ENCODE data around the gene IQCB1.

Gene IQCB1

GRCh38 chr3:121821421-121822199 is 13.2 kb downstream of the IQCB1 start:
- DNase-seq, result no peak
- peak overlapping the region; percentile 82 for H3K27ac Mint-ChIP-seq
- peaks cover 94% of the 10 kb centered on the region for H3K36me3 Mint-ChIP-seq (ENCODE audit: low read depth)
- no peaks in the 10 kb centered on the region for H3K4me1 Mint-ChIP-seq
- H3K27me3 Mint-ChIP-seq (ENCODE audit: low read depth, poor library complexity), result no peaks in the 10 kb centered on the region
- H3K4me3 Mint-ChIP-seq, result no peak overlapping the region
- H3K9me3 Mint-ChIP-seq, result peaks cover 47% of the 10 kb centered on the region
- TF ChIP-seq CTCF (IDR thresholded peaks at IDR 0.05), result no peak

- no peaks in the 10 kb centered on the region for H3K27me3 Mint-ChIP-seq (ENCODE audit: low read depth, poor library complexity)
- H3K36me3 Mint-ChIP-seq (ENCODE audit: low read depth), result peaks cover 94% of the 10 kb centered on the region
- H3K4me3 Mint-ChIP-seq, result no peak overlapping the region
- H3K4me1 Mint-ChIP-seq, result no peaks in the 10 kb centered on the region
- H3K27ac Mint-ChIP-seq, result no peak overlapping the region
- H3K9me3 Mint-ChIP-seq, result peaks cover 60% of the 10 kb centered on the region
- no peak for DNase-seq
- TF ChIP-seq CTCF (IDR thresholded peaks at IDR 0.05), result no peak
Measured at GRCh38 chr3:121819236-121819635, 15.6 kb downstream of the IQCB1 start.

GRCh38 chr3:121818578-121818977 is 16.3 kb downstream of the IQCB1 start:
- H3K27ac Mint-ChIP-seq, result peak overlapping the region; percentile 31
- peaks cover 60% of the 10 kb centered on the region for H3K9me3 Mint-ChIP-seq
- TF ChIP-seq CTCF (IDR thresholded peaks at IDR 0.05), result no peak
- peaks cover 94% of the 10 kb centered on the region for H3K36me3 Mint-ChIP-seq (ENCODE audit: low read depth)
- DNase-seq, result no peak
- H3K27me3 Mint-ChIP-seq (ENCODE audit: low read depth, poor library complexity), result no peaks in the 10 kb centered on the region
- no peak overlapping the region for H3K4me3 Mint-ChIP-seq
- H3K4me1 Mint-ChIP-seq, result no peaks in the 10 kb centered on the region

GRCh38 chr3:121817753-121818152 is 17.1 kb downstream of the IQCB1 start:
- peaks cover 57% of the 10 kb centered on the region for H3K9me3 Mint-ChIP-seq
- no peak for TF ChIP-seq CTCF (IDR thresholded peaks at IDR 0.05)
- H3K36me3 Mint-ChIP-seq (ENCODE audit: low read depth), result peaks cover 94% of the 10 kb centered on the region

GRCh38 chr3:121809249-121809648 is 25.6 kb downstream of the IQCB1 start:
- Mint-ChIP-seq H3K27me3 (ENCODE audit: low read depth, poor library complexity) (peaks cover 2% of the 10 kb centered on the region), H3K4me3 (no peak overlapping the region), H3K27ac (no peak overlapping the region), H3K36me3 (ENCODE audit: low read depth) (peaks cover 48% of the 10 kb centered on the region), H3K4me1 (no peaks in the 10 kb centered on the region), H3K9me3 (peaks cover 12% of the 10 kb centered on the region)
- no peak for TF ChIP-seq CTCF (IDR thresholded peaks at IDR 0.05)
- DNase-seq, result no peak

More at GRCh38 chr3:121817753-121818152, 17.1 kb downstream of the IQCB1 start:
- H3K4me1 Mint-ChIP-seq, result no peaks in the 10 kb centered on the region
- H3K27ac Mint-ChIP-seq, result no peak overlapping the region
- H3K27me3 Mint-ChIP-seq (ENCODE audit: low read depth, poor library complexity), result no peaks in the 10 kb centered on the region
- no peak for DNase-seq
- no peak overlapping the region for H3K4me3 Mint-ChIP-seq

GRCh38 chr3:121803771-121804320 is 31.0 kb downstream of the IQCB1 start:
- Mint-ChIP-seq H3K27ac (no peak overlapping the region), H3K4me1 (no peaks in the 10 kb centered on the region), H3K9me3 (no peaks in the 10 kb centered on the region), H3K4me3 (no peak overlapping the region), H3K36me3 (ENCODE audit: low read depth) (peaks cover 22% of the 10 kb centered on the region), H3K27me3 (ENCODE audit: low read depth, poor library complexity) (peaks cover 2% of the 10 kb centered on the region)
- no peak for TF ChIP-seq CTCF (IDR thresholded peaks at IDR 0.05)
- no peak for DNase-seq
